ENCODE results near the gene ARL15.

ARL15 gene

DNA sequence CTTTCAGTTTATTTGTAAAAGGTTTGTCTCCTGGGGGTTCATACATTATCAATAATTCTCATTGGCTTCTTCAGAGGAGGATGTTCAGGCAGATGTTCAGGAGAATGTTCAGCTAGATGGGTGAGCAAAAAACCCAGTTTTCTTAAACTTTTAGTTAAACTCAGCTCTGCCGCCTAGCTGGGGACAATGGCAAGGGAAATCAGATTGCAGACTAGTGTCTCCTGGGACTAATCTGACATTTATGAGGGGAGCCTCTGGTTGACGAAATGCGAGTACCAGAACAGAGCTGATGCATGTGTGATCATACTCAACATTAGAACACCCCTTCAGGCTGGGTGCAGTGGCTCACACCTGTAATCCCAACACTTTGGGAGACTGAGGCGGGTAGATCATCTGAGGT, 314.4 kb downstream of the ARL15 start:
- Histone ChIP-seq H3K4me3 (ENCODE audit: low read depth in 1 of 2, low read length in 1 of 2) (no peak overlapping the region), H3K4me1 (ENCODE audit: control insufficient read depth in 1 of 2, insufficient read depth in 1 of 2, low read depth in 1 of 2, low read length in 1 of 2) (no peaks in the 10 kb centered on the region), H3K9me3 (no peaks in the 10 kb centered on the region), H3K36me3 (no peaks in the 10 kb centered on the region), H3K27me3 (no peaks in the 10 kb centered on the region), H3K27ac (no peak overlapping the region)
- TF ChIP-seq, protein P1, sequence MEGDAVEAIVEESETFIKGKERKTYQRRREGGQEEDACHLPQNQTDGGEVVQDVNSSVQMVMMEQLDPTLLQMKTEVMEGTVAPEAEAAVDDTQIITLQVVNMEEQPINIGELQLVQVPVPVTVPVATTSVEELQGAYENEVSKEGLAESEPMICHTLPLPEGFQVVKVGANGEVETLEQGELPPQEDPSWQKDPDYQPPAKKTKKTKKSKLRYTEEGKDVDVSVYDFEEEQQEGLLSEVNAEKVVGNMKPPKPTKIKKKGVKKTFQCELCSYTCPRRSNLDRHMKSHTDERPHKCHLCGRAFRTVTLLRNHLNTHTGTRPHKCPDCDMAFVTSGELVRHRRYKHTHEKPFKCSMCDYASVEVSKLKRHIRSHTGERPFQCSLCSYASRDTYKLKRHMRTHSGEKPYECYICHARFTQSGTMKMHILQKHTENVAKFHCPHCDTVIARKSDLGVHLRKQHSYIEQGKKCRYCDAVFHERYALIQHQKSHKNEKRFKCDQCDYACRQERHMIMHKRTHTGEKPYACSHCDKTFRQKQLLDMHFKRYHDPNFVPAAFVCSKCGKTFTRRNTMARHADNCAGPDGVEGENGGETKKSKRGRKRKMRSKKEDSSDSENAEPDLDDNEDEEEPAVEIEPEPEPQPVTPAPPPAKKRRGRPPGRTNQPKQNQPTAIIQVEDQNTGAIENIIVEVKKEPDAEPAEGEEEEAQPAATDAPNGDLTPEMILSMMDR (IDR thresholded peaks at IDR 0.05), result no peak

- no peaks in the 10 kb centered on the region for H3K36me3 ChIP-seq
- no peak overlapping the region for H3K4me3 ChIP-seq (ENCODE audit: low read depth in 1 of 2, low read length in 1 of 2)
- no peaks in the 10 kb centered on the region for H3K9me3 ChIP-seq
- H3K27ac ChIP-seq, result no peak overlapping the region
- TF ChIP-seq, protein P1 (IDR thresholded peaks at IDR 0.05), result no peak
- H3K4me1 ChIP-seq (ENCODE audit: control insufficient read depth in 1 of 2, insufficient read depth in 1 of 2, low read depth in 1 of 2, low read length in 1 of 2), result no peaks in the 10 kb centered on the region
- H3K27me3 ChIP-seq, result no peaks in the 10 kb centered on the region
Measured at GRCh38 chr5:53994148-53994547, 316.2 kb downstream of the ARL15 start.

GRCh38 chr5:53991942-53992341, 318.4 kb downstream of the ARL15 start:
- Histone ChIP-seq H3K27ac (no peak overlapping the region), H3K4me1 (ENCODE audit: control insufficient read depth in 1 of 2, insufficient read depth in 1 of 2, low read depth in 1 of 2, low read length in 1 of 2) (no peaks in the 10 kb centered on the region), H3K4me3 (ENCODE audit: low read depth in 1 of 2, low read length in 1 of 2) (no peak overlapping the region), H3K27me3 (no peaks in the 10 kb centered on the region), H3K36me3 (no peaks in the 10 kb centered on the region), H3K9me3 (no peaks in the 10 kb centered on the region)
- TF ChIP-seq, protein P1 (IDR thresholded peaks at IDR 0.05), result no peak

DNA sequence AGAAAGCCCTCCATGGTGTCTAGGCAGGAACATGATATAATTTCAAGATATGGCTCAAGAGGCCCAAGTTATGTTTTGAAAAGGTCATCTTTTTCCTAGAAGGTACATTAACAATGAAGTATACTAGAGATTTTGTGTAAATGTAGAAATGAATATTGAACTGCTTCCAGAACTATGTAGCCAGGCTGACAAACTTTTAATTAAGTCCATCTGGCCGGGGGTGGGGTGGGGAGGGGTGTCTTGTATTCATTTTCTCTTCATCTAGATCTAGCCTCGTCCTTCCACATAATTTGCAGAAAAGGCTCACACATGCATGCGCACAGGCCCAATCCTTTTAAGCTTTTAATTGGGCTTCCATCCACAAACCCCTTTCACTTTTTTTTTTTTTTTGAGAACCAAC, 323.3 kb downstream of the ARL15 start:
- no peaks in the 10 kb centered on the region for H3K36me3 ChIP-seq
- H3K4me1 ChIP-seq (ENCODE audit: control insufficient read depth in 1 of 2, insufficient read depth in 1 of 2, low read depth in 1 of 2, low read length in 1 of 2), result no peaks in the 10 kb centered on the region
- H3K27me3 ChIP-seq, result no peaks in the 10 kb centered on the region
- H3K27ac ChIP-seq, result no peak overlapping the region
- no peaks in the 10 kb centered on the region for H3K9me3 ChIP-seq
- no peak overlapping the region for H3K4me3 ChIP-seq (ENCODE audit: low read depth in 1 of 2, low read length in 1 of 2)
- TF ChIP-seq, protein P1 (IDR thresholded peaks at IDR 0.05), result no peak

- Histone ChIP-seq H3K27ac (no peak overlapping the region), H3K27me3 (no peaks in the 10 kb centered on the region), H3K4me1 (ENCODE audit: control insufficient read depth in 1 of 2, insufficient read depth in 1 of 2, low read depth in 1 of 2, low read length in 1 of 2) (no peaks in the 10 kb centered on the region), H3K4me3 (ENCODE audit: low read depth in 1 of 2, low read length in 1 of 2) (no peak overlapping the region), H3K9me3 (no peaks in the 10 kb centered on the region), H3K36me3 (no peaks in the 10 kb centered on the region)
- TF ChIP-seq, protein P1 (IDR thresholded peaks at IDR 0.05), result no peak
Measured at GRCh38 chr5:53985796-53986195, 324.6 kb downstream of the ARL15 start.

GRCh38 chr5:53984971-53985370, 325.4 kb downstream of the ARL15 start:
- TF ChIP-seq, protein P1 (IDR thresholded peaks at IDR 0.05), result no peak
- no peak overlapping the region for H3K27ac ChIP-seq
- no peaks in the 10 kb centered on the region for H3K9me3 ChIP-seq
- H3K4me3 ChIP-seq (ENCODE audit: low read depth in 1 of 2, low read length in 1 of 2), result no peak overlapping the region
- H3K4me1 ChIP-seq (ENCODE audit: control insufficient read depth in 1 of 2, insufficient read depth in 1 of 2, low read depth in 1 of 2, low read length in 1 of 2), result no peaks in the 10 kb centered on the region
- H3K36me3 ChIP-seq, result no peaks in the 10 kb centered on the region
- H3K27me3 ChIP-seq, result no peaks in the 10 kb centered on the region

All from neutrophil (primary cell).